Colonic mucosa (tissue), 4 donors: ENCODE data around the gene ADAMTS7. TPM values are rescaled to one million over a fixed set of nuclear protein-coding genes. Genes with fewer than 3 reads are reported as not detected.
"Not testable (repeated sequence)": the region's sequence is repeated elsewhere in the genome, so short reads cannot be mapped to it uniquely, and the experiment has no call there.

Source experiments
- DNase-seq: peaks from one replicate; pipeline ENCODE4 v3.0.0-alpha.2; 2020
- H3K27ac ChIP-seq: fragments of 200-600 bp; one replicate; pipeline ENCODE4 v1.8.0; 2021
- H3K27me3 ChIP-seq: fragments of 200-600 bp; one replicate; pipeline ENCODE4 v1.8.0; 2021
- H3K36me3 ChIP-seq: fragments of 200-600 bp; one replicate; pipeline ENCODE4 v1.8.0; 2021
- H3K4me1 ChIP-seq: fragments of 200-600 bp; one replicate; pipeline ENCODE4 v1.8.0; 2021; ENCODE audit warnings: mild to moderate bottlenecking
- H3K4me3 ChIP-seq: fragments of 200-600 bp; one replicate; pipeline ENCODE4 v1.8.0; 2021
- H3K9ac ChIP-seq, 2 donors: one replicate each; pipeline ENCODE4 v1.7.0; 2013; ENCODE audit warnings: control low read depth in 2 of 2, low read depth in 2 of 2, low read length in 2 of 2
- H3K9me3 ChIP-seq: fragments of 200-600 bp; one replicate; pipeline ENCODE4 v1.8.0; 2021
- intact Hi-C: fragments of 100-400 bp; cut with DNase I; formaldehyde crosslinking; loops from one replicate; pipeline ENCODE4 v1.14.1; 2022
- total RNA-seq, 2 donors: library from RNA; stranded (reverse); fragmentation: NEBNext Ultra II Directional in 1 of 2; extraction: Animal tissue kit (Norgen Biotek cat#: 25700) in 1 of 2; gene quantifications; one replicate each; pipeline ENCODE4 v1.2.1, GENCODE V29; 2021
- TF ChIP-seq, protein P1 (sequence below): fragments of 200-600 bp; IDR thresholded peaks from one replicate; pipeline ENCODE4 v1.8.0; 2022; ENCODE audit warnings: antibody characterized with exemption, mild to moderate bottlenecking
- donor health status: healthy.
- donor health status: DM: no; HTN: no; CAD: no.
- donor health status: DM: no; HTN: no; CAD: no.

ADAMTS7 gene
- total RNA-seq, 2 donors from 2014 or later = 1.6 to 1.8 TPM

DNA sequence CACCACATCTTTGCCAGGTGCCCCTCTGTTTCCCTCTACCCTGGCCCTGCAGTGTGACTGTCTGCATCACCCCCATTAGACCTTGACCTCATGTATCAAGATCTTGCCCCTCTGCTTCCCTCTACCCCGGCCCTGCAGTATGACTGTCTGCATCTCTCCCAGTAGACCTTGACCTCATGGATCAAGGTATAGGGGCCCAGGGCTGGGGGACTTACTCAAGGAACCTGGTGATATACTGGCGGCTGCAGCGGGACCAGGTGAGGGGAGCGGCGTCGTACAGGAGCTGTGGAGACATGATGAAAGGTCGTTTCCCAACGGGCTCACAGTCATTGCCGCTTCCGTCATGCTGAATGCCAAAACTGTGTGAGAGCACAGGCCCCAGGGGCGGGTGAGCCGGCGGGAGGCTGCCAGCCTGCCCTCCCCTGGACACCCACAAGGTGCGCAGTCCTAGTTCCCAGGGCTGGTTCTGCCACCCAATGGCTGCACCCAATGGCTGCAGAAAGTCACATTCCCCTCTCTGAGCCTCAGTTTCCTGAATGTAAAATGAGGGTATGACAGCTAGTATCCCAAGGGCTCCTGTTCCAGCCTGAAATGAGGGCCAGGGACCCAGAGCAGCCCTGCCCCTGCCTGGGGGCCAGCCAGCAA lies 23.1 kb downstream of the ADAMTS7 start:
- no peak overlapping the region for H3K4me3 ChIP-seq
- no peaks in the 10 kb centered on the region for H3K4me1 ChIP-seq
- H3K27ac ChIP-seq = no peak overlapping the region
- TF ChIP-seq, protein P1, sequence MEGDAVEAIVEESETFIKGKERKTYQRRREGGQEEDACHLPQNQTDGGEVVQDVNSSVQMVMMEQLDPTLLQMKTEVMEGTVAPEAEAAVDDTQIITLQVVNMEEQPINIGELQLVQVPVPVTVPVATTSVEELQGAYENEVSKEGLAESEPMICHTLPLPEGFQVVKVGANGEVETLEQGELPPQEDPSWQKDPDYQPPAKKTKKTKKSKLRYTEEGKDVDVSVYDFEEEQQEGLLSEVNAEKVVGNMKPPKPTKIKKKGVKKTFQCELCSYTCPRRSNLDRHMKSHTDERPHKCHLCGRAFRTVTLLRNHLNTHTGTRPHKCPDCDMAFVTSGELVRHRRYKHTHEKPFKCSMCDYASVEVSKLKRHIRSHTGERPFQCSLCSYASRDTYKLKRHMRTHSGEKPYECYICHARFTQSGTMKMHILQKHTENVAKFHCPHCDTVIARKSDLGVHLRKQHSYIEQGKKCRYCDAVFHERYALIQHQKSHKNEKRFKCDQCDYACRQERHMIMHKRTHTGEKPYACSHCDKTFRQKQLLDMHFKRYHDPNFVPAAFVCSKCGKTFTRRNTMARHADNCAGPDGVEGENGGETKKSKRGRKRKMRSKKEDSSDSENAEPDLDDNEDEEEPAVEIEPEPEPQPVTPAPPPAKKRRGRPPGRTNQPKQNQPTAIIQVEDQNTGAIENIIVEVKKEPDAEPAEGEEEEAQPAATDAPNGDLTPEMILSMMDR = no peak
- DNase-seq = no peak
- intact Hi-C loops = no loop called here
- no peaks in the 10 kb centered on the region for H3K9me3 ChIP-seq
- H3K27me3 ChIP-seq = no peaks in the 10 kb centered on the region
- no peaks in the 10 kb centered on the region for H3K36me3 ChIP-seq
- no peak overlapping the region for H3K9ac ChIP-seq

DNA sequence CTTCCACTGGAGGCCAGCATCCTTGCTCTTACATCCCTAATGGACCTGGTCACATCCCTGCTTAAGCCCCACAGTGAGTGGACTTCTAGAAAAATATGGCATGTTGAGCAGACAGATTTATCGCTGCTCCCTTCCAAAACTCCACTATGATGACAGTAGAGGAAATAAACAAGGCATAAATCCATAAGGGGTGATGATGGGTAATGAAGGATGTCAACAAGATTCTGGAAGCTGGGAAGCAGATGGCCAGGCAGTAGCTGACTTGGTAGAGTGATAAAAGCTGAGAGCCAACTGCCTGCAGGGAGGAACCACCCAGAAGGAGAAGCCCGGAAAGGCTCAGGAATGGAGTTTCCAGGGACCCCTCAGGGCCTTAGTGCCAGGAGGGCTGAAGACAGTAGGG lies 28.9 kb downstream of the ADAMTS7 start:
- H3K4me1 ChIP-seq, H3K4me3 ChIP-seq, H3K9ac ChIP-seq, intact Hi-C loops, H3K9me3 ChIP-seq, DNase-seq, H3K36me3 ChIP-seq, H3K27me3 ChIP-seq, H3K27ac ChIP-seq: not testable (repeated sequence)

DNA sequence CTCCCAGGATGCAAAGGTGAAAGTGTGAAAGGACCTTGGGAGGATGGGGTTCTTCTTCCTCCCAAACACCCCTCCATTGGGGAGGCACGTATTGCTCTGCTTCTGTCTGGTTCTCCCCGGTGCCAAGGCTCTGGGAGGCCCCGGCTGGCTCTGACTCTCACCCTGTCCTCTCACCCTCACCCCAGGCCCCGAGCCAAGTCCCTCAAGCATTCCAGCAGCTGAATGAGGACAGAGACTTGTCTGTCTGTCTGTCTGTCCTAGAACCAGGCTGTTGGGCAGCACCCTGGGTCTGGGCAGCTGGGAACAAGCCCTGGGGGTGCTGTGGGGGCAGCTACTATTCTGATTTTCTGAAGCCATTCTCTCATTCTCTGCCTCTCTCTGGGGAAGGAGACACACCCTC lies 29.9 kb downstream of the ADAMTS7 start:
- H3K36me3 ChIP-seq, H3K4me1 ChIP-seq, DNase-seq, H3K9me3 ChIP-seq, intact Hi-C loops, H3K9ac ChIP-seq, H3K27ac ChIP-seq, H3K27me3 ChIP-seq, H3K4me3 ChIP-seq: not testable (repeated sequence)

DNA sequence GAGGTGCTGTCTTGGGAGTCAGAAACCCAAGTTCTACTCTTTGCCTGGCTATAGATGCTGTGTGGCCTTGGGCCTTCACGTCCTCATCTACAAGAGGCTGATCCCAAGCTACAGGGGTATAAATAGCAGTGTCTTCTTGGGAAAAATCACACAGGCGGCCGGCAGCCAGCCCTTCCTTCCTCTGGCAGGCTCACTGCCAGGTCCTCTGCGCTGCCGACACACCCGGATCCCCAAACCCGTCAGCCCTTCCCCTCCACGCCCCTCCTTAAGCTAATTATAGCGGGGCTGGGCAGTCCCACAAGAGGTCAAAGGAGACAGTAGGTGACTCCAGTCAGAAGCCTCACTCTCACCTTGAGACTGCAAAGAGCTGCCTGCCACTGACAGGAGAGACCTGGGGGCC lies 31.3 kb downstream of the ADAMTS7 start:
- H3K36me3 ChIP-seq, H3K9me3 ChIP-seq, H3K4me3 ChIP-seq, H3K27me3 ChIP-seq, DNase-seq, H3K27ac ChIP-seq, H3K4me1 ChIP-seq, H3K9ac ChIP-seq, intact Hi-C loops: not testable (repeated sequence)

DNA sequence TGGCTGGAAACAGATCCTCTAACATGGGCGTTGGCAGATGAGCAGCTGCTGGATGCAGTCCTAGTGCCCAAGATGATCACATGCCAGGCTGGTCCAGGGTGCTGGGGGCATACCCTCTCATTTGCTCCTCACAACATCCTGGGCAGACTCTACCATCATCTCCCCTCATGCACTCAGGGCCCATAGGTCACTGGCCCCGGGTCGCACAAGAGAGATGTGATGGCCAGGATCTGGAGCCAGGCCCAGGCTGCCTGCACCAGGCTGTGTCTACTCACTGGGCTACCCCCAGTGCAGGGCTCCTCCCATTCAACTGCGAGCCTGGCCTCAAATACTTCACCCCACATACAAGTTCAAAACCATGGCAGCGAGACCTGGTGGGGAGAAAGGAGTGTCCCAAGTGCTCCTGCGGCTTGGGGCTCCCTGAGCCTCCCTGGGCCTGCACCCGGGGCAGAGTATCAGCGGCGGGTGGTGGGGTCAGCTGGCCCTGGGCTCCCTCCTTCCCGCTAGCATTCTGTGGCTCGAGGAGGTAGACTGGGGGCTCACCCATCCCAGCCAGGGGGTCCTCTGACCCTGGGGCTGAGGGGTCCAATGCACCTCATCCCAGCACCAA lies 32.0 kb downstream of the ADAMTS7 start:
- H3K9ac ChIP-seq, H3K4me1 ChIP-seq, intact Hi-C loops, H3K4me3 ChIP-seq, H3K27me3 ChIP-seq, H3K9me3 ChIP-seq, DNase-seq, H3K27ac ChIP-seq, H3K36me3 ChIP-seq: not testable (repeated sequence)

DNA sequence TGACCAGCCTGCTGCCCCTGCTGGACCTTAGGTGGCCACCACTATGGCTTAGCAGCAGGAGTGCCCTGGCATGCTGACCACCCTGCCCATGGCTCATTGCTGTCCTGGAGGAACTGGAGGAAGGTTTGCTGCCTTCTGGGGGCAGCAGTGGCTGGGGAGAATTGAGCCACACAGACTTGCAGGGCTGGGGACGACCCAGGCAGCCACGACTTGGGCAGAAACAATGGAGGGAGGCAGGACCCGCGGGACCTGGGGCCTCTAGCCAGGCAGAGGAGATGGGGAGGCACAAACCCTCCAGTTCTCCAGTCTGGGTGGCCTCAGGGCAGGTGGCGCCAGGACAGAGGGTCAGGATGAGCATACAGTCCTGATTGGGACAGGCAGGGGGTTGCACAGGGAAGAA lies 32.8 kb downstream of the ADAMTS7 start:
- Histone ChIP-seq H3K27ac (no peak overlapping the region), H3K36me3 (no peaks in the 10 kb centered on the region), H3K4me3 (no peak overlapping the region), H3K9ac (no peak overlapping the region), H3K4me1 (no peaks in the 10 kb centered on the region), H3K9me3 (no peaks in the 10 kb centered on the region), H3K27me3 (no peaks in the 10 kb centered on the region)
- intact Hi-C loops = no loop called here
- DNase-seq = no peak
- TF ChIP-seq, protein P1 = no peak

DNA sequence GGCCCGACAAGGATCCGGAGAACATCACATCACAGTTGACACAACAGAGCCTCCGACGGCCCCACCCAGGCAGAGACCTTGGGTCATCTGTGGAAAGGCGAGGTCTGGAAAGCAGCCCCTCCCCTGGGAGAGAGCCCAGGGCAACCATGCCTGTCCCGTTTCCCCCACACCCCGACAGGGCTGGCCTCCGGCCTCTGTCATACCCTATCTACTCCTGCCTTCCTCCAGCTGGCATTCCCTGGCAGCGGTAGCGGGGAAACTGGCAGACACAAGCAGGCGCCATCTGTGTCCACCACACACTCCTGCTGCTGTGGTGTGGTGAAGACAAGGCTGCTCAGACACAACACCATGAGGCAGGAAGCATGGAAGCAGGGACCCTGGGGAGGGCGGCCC lies 33.3 kb downstream of the ADAMTS7 start:
- H3K9ac ChIP-seq, H3K9me3 ChIP-seq, intact Hi-C loops, H3K27ac ChIP-seq, H3K4me3 ChIP-seq, H3K36me3 ChIP-seq, H3K4me1 ChIP-seq, DNase-seq, H3K27me3 ChIP-seq: not testable (repeated sequence)

DNA sequence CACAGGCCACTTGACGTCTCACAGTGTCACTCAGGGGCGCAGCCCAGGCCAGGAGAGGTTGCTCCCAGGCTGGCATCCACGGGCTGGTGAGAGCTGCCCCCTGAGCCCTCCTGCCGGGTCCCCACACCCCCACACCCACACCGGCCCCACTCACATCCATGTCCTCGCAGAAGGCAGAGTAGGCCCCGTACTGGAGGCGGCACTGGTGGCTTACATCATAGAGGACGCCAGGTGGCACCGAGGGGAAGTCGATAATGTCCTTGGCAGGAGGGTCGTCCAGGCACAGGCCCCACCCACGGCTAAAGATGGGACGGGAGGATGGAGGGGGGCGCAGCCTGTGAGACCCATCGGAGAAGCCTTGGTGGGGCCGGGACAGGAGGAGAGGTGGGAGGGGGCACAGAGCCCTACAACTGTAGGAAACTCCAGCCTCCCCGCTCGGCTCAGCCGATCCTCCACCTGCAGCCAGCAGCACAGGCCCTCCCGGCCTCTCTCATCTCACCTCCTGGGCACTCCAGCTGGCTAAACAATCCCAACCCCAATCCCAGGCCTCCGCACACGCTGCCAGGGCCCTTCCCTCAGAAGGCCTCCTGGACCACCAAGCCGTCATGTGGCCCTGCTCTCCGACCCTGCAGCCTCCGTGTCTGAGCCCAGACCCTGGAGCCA lies 33.8 kb downstream of the ADAMTS7 start:
- DNase-seq, H3K4me3 ChIP-seq, H3K4me1 ChIP-seq, H3K9me3 ChIP-seq, H3K9ac ChIP-seq, H3K27ac ChIP-seq, H3K36me3 ChIP-seq, intact Hi-C loops, H3K27me3 ChIP-seq: not testable (repeated sequence)

DNA sequence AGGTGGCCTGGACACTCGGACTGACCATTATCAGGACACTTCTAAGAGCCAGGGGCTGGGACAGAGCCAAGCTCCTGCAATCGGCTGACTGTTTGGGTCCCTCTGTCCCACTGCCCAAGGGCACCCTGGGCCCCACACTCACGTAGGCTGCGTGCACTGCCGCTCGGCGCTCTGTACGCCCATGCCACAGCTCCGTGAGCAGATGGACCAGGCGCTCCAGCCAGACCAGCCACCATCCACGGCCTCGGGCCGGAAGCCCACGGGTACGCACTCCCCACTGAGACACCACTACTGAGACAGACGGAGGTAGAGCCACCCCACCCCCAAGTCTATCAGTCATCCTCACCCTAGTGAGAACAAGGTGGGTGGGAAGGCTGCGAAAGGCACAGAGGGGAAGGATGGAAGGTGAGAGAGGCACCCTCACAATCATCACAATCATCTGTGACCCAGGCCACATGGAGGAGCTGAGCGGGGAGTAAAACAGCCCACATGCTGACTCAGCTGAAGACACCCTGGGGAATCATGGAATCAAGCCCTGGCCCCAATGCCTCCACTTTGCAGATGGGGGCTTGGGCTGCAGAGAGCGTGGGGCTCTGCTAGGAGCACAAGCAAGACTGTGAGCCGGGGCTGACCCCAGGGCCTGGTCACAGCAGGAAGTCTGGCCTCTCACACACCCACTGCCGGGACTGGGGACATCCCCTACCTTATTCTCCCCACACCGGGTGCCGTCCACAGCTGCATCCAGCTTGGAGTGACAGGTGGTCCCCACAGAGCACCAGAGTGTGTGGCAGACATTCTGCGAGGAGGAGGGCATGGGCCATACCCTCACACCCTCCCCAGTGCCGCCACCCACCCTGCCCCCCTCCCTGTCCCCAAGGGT lies 35.0 kb downstream of the ADAMTS7 start:
- DNase-seq, H3K4me3 ChIP-seq, intact Hi-C loops, H3K27me3 ChIP-seq, H3K36me3 ChIP-seq, H3K9me3 ChIP-seq, H3K4me1 ChIP-seq, H3K9ac ChIP-seq, H3K27ac ChIP-seq: not testable (repeated sequence)
